ENCODE data around the gene PTGDR2.

The PTGDR2 gene

DNA sequence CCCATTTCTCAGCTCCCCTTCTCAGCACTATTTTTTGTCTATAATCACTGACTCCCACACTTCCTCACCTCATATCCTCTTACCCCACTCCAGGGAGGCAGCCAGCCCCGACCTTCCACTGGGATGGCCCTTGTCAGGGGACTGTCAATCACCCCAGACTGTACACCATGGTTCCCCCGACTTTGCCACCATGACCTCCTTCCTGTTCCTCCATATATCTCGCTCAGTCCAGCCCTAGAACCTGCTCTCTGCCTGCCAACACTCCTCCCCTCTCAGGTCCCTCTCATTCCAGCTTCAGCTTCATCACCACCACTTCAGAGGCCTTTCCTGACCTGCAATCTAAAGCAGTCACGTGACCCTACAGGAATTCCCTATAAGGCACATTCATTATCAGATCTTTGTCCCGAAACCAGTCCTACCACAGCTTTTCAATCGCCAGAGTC is 34.1 kb upstream of the PTGDR2 start:
- peaks cover 4% of the 10 kb centered on the region for H3K36me3 ChIP-seq
- DNase-seq = no peak
- no peak for TF ChIP-seq CTCF (IDR thresholded peaks at IDR 0.05; ENCODE audit: low read depth, low read length)

GRCh38 chr11:60887556-60887955 is 31.8 kb upstream of the PTGDR2 start:
- peak; percentile 64 for TF ChIP-seq CTCF (IDR thresholded peaks at IDR 0.05; ENCODE audit: low read depth, low read length)
- Histone ChIP-seq H3K4me1 (no peaks in the 10 kb centered on the region; the same call in 1 of the 2 replicates), H3K27me3 (no peaks in the 10 kb centered on the region), H3K4me3 (ENCODE audit: low read depth, low read length) (no peak overlapping the region), H3K9me3 (no peaks in the 10 kb centered on the region), H3K36me3 (no peaks in the 10 kb centered on the region)
- peak; percentile 51 for DNase-seq

More for the DNA sequence above, 34.1 kb upstream of the PTGDR2 start:
- H3K27me3 ChIP-seq = no peaks in the 10 kb centered on the region
- H3K4me1 ChIP-seq = no peaks in the 10 kb centered on the region; the same call in 1 of the 2 replicates
- H3K4me3 ChIP-seq (ENCODE audit: low read depth, low read length) = no peak overlapping the region
- no peaks in the 10 kb centered on the region for H3K9me3 ChIP-seq

- no peak for DNase-seq
- no peaks in the 10 kb centered on the region for H3K9me3 ChIP-seq
- TF ChIP-seq CTCF (IDR thresholded peaks at IDR 0.05; ENCODE audit: low read depth, low read length) = no peak
- H3K36me3 ChIP-seq = no peaks in the 10 kb centered on the region
- no peaks in the 10 kb centered on the region for H3K4me1 ChIP-seq
- H3K27me3 ChIP-seq = no peaks in the 10 kb centered on the region
- H3K4me3 ChIP-seq (ENCODE audit: low read depth, low read length) = no peak overlapping the region
These were observed 25.0 kb upstream of the PTGDR2 start for GRCh38 chr11:60880643-60881282.

GRCh38 chr11:60879971-60880588 is 24.3 kb upstream of the PTGDR2 start:
- no peak for DNase-seq
- no peak for TF ChIP-seq CTCF (IDR thresholded peaks at IDR 0.05; ENCODE audit: low read depth, low read length)
- Histone ChIP-seq H3K36me3 (no peaks in the 10 kb centered on the region), H3K9me3 (no peaks in the 10 kb centered on the region), H3K4me1 (no peaks in the 10 kb centered on the region), H3K4me3 (ENCODE audit: low read depth, low read length) (no peak overlapping the region), H3K27me3 (no peaks in the 10 kb centered on the region)

DNA sequence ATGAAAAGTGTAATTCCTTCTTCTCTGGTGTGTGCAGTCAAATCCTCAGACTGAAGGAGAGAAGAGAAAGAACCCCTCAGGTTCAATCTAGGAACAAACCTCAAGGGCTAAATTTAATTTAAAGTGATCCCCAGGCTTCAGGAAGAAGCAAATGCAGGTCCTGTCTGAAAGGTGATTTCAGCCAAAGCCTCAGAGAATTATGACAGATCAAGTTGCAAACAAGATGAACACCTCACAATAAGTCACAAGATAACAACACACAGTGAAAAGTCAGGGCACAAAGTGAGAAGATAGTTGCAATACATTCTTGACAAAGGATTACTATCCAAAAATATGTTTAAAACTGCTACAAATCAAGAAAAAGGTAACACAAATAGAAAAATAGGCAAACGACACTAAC is 23.4 kb upstream of the PTGDR2 start:
- DNase-seq = no peak
- Histone ChIP-seq H3K4me3 (ENCODE audit: low read depth, low read length) (no peak overlapping the region), H3K36me3 (no peaks in the 10 kb centered on the region), H3K4me1 (no peaks in the 10 kb centered on the region), H3K27me3 (no peaks in the 10 kb centered on the region), H3K9me3 (no peaks in the 10 kb centered on the region)
- TF ChIP-seq CTCF (IDR thresholded peaks at IDR 0.05; ENCODE audit: low read depth, low read length) = no peak
